Mucosa of stomach (tissue), 1 donor: ENCODE data around the gene CYP1A2.
A peak's percentile ranks its signal among the peaks of the same experiment; 100 is the strongest.

Experiments used
- H3K27me3 ChIP-seq: one replicate; pipeline ENCODE4 v1.7.0; 2013; ENCODE audit warnings: mild to moderate bottlenecking, low read length; ENCODE audit not compliant: control insufficient read depth, insufficient read depth
- H3K36me3 ChIP-seq: one replicate; pipeline ENCODE4 v1.7.0; 2013; ENCODE audit warnings: low read length; ENCODE audit not compliant: control insufficient read depth, insufficient read depth
- H3K4me1 ChIP-seq: one replicate; pipeline ENCODE4 v1.7.0; 2013; ENCODE audit warnings: mild to moderate bottlenecking, low read length; ENCODE audit not compliant: control insufficient read depth, insufficient read depth
- H3K4me3 ChIP-seq: one replicate; pipeline ENCODE4 v1.7.0; 2013; ENCODE audit warnings: low read length
- H3K9ac ChIP-seq: one replicate; pipeline ENCODE4 v1.7.0; 2013; ENCODE audit warnings: mild to moderate bottlenecking, low read length, moderate library complexity
- H3K9me3 ChIP-seq: one replicate; pipeline ENCODE4 v1.7.0; 2013; ENCODE audit warnings: mild to moderate bottlenecking, low read length, moderate library complexity; ENCODE audit not compliant: control insufficient read depth
- donor health status: Pancreatic carcinoma.

Gene CYP1A2

DNA sequence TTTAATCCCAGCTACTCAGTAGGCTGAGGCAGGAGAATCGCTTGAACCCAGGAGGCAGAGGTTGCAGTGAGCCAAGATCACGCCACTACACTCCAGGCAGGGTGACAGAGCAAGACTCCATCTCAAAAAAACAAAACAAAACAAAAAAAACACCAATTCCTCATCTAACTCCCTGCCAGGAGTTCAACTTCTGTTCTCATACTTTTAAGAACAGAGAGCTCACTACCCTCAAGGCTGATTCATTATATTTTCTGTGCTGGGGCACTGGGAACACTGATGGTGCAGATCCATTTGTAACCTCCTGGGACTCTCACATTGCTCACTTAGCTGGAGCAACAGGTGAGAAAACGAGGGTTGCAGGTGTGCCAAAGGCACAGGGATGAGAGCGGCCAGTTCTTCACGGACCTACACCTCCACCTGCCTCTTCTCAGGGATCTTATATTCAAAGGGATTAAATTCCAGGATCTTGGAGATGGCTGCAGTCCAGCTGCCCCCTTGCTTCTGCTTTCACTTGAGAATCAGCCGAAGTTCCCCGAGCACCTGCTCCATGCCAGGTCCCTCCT is 20.9 kb downstream of the CYP1A2 start:
- H3K27me3 ChIP-seq, result peaks cover 11% of the 10 kb centered on the region
- H3K9me3 ChIP-seq, result no peaks in the 10 kb centered on the region
- no peak overlapping the region for H3K9ac ChIP-seq
- peaks cover 24% of the 10 kb centered on the region for H3K4me1 ChIP-seq
- no peaks in the 10 kb centered on the region for H3K36me3 ChIP-seq
- H3K4me3 ChIP-seq, result no peak overlapping the region

DNA sequence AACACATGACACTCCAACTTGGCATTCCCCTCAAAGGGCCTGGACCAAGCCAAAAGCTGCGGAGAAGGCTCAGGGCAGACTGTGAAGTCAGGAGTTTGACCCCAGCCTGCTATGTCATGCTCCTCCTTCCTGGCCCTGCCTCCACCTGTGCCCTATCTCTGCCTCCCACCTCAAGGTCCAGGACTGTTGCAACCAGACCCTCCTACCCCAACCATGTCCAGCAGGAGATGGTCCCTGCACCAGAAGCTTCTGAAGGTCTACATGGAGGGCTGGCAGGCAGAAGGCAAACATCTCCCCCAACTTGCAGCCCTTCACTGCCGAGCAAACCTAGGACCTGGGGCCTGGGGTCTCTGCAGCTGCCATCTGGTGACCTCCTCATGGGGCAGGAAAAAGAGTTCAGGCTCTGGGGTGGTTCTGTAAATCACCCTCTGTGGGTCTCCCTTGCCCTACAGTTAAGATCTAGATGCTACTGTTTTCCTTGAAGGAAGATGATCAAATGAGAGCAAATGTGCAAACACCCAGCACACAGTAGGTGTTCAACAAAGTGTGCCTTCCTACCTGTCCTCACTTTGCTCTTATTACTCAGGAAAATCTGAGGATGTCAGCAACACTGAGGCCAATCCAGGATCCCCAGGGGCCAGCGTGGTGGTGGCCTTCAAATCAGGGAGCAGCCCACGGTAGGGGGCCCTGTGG is 21.7 kb downstream of the CYP1A2 start:
- no peak overlapping the region for H3K9ac ChIP-seq
- H3K27me3 ChIP-seq, result peaks cover 11% of the 10 kb centered on the region
- peaks cover 28% of the 10 kb centered on the region for H3K4me1 ChIP-seq
- no peaks in the 10 kb centered on the region for H3K36me3 ChIP-seq
- H3K9me3 ChIP-seq, result no peaks in the 10 kb centered on the region
- no peak overlapping the region for H3K4me3 ChIP-seq

DNA sequence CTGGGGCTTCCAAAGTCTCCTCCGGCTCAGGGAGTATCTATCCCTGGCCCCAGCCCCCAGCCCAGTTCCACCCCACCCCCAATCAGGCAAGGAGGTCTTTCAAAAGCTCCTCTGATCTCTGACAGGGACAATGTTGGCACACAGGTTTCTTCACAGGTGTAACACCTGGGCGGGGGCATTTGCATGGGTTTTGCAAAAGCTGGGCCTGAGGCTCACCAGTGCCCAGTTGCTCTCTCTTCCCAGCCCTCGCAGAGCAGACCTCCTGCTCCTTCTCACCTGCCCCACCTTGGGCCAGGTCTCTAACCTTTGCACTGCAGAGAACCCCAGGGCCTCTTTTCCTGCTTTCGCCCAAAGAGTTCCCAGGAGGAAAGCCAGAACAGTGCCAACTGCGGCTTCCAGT is 24.7 kb downstream of the CYP1A2 start:
- H3K9me3 ChIP-seq, result no peaks in the 10 kb centered on the region
- no peak overlapping the region for H3K4me3 ChIP-seq
- peaks cover 48% of the 10 kb centered on the region for H3K4me1 ChIP-seq
- no peaks in the 10 kb centered on the region for H3K36me3 ChIP-seq
- H3K27me3 ChIP-seq, result peaks cover 3% of the 10 kb centered on the region
- H3K9ac ChIP-seq, result no peak overlapping the region

DNA sequence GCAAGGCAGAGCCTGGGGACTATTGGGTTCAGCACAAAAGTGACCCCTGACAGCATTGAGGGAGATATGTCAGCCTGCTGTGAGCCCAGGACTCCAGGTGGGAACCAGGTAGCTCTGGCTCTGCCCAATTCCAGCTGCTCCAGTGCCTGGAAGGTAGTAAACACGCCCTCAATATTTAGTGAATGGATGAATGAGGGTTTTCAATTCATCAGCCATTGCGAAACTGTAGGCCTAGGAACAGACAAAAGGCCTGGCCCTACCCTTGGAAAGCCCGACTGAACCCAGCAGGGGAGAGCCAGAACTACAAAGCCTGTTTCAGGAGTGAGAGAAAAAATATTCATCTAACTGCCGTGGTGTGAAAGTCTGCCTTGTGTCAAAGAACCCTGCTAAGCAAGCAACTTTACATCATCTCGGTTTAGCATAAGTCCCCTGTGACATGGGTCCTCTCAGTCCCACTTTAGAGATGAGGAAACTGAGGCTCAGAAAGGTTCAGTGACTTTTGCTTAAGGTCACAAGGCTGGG is 25.1 kb downstream of the CYP1A2 start:
- H3K9ac ChIP-seq, result peak overlapping the region; percentile 7
- H3K36me3 ChIP-seq, result no peaks in the 10 kb centered on the region
- peaks cover 3% of the 10 kb centered on the region for H3K27me3 ChIP-seq
- H3K4me3 ChIP-seq, result no peak overlapping the region
- H3K4me1 ChIP-seq, result peaks cover 45% of the 10 kb centered on the region
- no peaks in the 10 kb centered on the region for H3K9me3 ChIP-seq

DNA sequence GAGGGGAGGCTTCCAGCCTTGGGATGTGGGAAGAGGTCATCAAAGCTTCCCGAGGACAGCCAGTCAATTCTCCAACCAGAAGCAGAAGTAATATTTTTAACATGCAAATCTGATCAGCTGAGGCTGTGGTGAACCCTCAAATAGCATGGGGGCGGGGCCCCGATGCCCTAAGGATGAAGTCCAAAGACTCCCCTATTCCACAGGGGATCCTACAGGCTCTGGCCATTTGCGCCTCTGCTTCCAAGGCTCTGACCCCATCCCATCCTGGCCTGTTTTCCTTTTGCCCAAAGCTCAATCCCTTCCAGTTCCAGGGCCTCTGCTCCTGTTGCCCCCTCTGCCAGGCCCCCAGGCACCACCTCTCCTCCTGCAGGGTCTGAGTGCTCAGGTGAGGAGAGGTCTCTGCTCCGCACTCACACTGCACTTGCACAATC is 26.5 kb downstream of the CYP1A2 start:
- H3K27me3 ChIP-seq, result no peaks in the 10 kb centered on the region
- no peaks in the 10 kb centered on the region for H3K9me3 ChIP-seq
- H3K36me3 ChIP-seq, result no peaks in the 10 kb centered on the region
- H3K9ac ChIP-seq, result no peak overlapping the region
- peaks cover 56% of the 10 kb centered on the region for H3K4me1 ChIP-seq
- H3K4me3 ChIP-seq, result no peak overlapping the region

DNA sequence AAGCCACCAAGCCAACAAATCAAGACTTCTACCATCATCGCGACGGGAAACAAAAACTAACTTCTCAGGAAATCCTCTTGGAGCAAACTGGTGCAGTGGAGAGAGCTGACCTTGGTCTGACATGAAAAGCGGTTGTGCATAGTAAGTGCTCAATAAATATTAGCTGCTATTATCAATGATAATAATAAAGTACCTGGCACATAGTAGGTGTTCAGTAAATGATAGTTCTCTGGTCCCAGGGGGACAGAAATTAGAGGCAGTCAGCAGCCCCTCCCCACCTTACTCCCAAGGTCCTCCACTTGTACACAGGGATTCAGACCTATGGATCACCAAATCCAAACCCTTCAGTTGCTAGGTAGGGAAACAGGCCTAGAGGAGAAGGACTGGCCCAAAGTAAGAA is 27.2 kb downstream of the CYP1A2 start:
- H3K9ac ChIP-seq, result no peak overlapping the region
- no peaks in the 10 kb centered on the region for H3K27me3 ChIP-seq
- no peaks in the 10 kb centered on the region for H3K9me3 ChIP-seq
- no peaks in the 10 kb centered on the region for H3K36me3 ChIP-seq
- no peak overlapping the region for H3K4me3 ChIP-seq
- H3K4me1 ChIP-seq, result peaks cover 63% of the 10 kb centered on the region

DNA sequence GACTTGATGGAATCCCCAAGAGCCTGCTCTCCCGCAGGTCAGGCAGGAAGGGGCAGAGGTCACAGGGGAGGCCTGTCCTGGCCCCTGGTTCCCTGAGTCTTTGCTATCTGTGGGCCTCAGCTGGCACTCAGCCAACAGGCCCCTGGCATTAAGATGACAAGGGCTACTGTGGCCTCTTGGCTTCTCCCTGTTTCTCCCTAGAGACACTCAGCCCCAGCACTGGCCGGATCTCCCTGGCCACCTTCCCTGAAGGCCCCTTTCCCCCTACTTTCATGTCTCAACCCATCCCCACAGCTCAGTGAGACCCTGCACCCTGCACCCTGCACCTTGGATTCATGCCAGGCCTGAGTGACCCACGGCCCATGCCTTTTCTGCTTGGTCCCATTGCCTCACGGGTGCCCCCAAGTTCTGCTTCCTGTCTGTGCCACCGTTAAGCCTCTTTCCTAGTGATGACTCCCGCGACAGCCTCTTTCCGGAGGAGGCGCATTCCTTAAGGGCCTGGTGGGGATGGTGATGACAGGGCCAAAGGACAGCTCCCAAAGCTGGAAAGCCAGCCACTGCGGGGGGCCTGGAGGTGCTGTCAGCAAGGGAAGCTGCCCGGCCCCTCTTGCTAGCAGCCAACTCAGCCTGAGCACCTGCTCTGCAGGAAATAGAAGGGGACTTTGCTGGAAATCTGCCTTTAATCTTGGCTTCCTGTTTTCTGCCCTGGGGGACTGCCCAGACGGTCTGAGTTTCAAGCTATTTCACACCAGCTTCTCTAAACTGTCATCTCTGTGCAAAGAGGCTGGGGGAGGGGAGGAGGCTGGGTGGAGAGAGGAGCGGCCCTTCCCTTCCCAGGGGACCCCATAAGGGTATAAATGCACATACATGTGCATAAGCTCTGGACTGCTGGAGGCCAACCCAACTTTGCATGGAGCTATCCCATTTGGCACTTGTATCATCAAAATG is 28.4 kb downstream of the CYP1A2 start:
- no peaks in the 10 kb centered on the region for H3K27me3 ChIP-seq
- H3K9me3 ChIP-seq, result no peaks in the 10 kb centered on the region
- no peak overlapping the region for H3K4me3 ChIP-seq
- H3K36me3 ChIP-seq, result no peaks in the 10 kb centered on the region
- no peak overlapping the region for H3K9ac ChIP-seq
- H3K4me1 ChIP-seq, result peaks cover 68% of the 10 kb centered on the region

DNA sequence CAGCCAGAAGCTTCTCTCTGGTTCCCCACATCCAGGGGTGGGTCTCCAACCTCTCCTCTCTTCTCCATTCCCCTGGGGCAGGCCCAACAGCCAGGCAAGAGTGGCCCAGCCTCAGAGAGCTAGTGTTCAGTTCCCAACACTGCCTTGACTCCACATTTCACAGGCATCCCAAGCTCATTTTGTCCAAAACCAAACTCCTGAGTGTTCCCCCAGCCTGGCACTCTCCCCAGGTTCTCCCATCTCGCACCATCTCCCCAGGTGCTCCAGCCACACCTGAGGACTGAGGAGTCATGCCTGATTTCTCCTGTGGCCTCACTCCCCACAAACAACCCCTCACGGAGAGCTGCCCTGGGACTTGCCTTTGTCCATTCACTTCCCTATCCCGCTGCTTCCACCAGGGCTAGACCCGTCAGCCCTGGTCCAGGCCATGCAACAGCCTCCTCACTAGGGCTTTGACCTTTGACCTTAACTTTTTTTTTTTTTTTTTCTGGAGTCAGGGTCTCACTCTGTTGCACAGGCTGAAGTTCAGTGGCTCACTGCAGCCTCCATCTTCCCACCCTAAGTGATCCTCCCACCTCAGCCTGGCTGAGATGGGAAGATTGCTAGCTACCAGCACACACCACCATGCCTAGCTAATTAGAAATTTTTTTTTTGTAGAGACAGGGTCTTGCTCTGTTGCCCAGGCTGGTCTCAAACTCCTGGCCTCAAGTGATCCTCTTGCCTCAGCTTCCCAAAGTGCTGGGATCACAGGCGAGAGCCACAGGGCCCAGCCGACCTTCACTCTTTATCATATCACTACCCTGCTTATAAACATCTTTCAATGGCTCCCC is 29.3 kb downstream of the CYP1A2 start:
- H3K9ac ChIP-seq, result no peak overlapping the region
- no peaks in the 10 kb centered on the region for H3K27me3 ChIP-seq
- peaks cover 70% of the 10 kb centered on the region for H3K4me1 ChIP-seq
- H3K4me3 ChIP-seq, result no peak overlapping the region
- H3K9me3 ChIP-seq, result no peaks in the 10 kb centered on the region
- no peaks in the 10 kb centered on the region for H3K36me3 ChIP-seq

DNA sequence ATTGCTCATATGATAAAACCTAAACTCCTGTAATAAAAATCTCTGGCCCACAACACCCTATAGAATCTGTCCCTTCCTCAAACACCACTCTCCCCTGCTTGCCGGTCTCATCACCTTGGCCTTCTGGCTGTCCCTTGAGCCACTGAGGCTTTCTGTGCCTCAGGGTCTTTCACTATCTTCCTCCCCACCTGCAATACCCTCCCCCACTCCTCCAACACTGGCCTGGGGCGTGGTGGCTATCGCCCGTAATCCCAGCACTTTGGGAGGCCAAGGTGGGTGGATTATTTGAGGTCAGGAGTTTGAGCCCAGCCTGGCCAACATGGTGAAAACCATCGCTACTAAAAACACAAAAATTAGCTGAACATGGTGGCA is 29.9 kb downstream of the CYP1A2 start:
- H3K4me3 ChIP-seq, result no peak overlapping the region
- peaks cover 70% of the 10 kb centered on the region for H3K4me1 ChIP-seq
- H3K27me3 ChIP-seq, result no peaks in the 10 kb centered on the region
- H3K36me3 ChIP-seq, result no peaks in the 10 kb centered on the region
- H3K9ac ChIP-seq, result no peak overlapping the region
- no peaks in the 10 kb centered on the region for H3K9me3 ChIP-seq

DNA sequence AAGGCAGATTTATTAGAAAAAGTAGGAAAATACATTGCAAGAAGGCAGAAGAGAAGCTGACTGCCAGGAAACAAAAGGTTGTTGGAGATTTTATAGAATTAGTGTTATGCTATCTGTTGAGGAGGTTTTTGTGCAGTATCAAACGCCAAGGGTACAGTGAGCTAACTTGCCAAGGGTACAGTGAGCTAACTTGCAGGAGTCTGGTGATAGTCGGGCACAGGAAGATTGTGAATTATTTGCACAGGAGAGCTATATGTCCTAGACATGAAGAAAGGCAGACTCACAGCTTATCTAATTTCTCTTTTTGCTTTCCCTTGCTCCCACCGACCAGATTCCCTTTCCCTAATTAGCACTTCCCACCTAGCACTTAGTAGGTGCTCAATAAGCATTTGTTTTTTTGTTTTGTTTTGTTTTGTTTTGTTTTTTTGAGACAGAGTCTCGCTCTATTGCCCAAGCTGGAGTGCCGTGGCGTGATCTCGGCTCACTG is 30.6 kb downstream of the CYP1A2 start:
- H3K27me3 ChIP-seq, result no peaks in the 10 kb centered on the region
- H3K4me1 ChIP-seq, result peaks cover 70% of the 10 kb centered on the region
- no peak overlapping the region for H3K4me3 ChIP-seq
- H3K36me3 ChIP-seq, result no peaks in the 10 kb centered on the region
- H3K9me3 ChIP-seq, result no peaks in the 10 kb centered on the region
- no peak overlapping the region for H3K9ac ChIP-seq
